ENCODE results near the gene VPS37C.
"Not testable (repeated sequence)": the region's sequence is repeated elsewhere in the genome, so short reads cannot be mapped to it uniquely, and the experiment has no call there.

Gene VPS37C

DNA sequence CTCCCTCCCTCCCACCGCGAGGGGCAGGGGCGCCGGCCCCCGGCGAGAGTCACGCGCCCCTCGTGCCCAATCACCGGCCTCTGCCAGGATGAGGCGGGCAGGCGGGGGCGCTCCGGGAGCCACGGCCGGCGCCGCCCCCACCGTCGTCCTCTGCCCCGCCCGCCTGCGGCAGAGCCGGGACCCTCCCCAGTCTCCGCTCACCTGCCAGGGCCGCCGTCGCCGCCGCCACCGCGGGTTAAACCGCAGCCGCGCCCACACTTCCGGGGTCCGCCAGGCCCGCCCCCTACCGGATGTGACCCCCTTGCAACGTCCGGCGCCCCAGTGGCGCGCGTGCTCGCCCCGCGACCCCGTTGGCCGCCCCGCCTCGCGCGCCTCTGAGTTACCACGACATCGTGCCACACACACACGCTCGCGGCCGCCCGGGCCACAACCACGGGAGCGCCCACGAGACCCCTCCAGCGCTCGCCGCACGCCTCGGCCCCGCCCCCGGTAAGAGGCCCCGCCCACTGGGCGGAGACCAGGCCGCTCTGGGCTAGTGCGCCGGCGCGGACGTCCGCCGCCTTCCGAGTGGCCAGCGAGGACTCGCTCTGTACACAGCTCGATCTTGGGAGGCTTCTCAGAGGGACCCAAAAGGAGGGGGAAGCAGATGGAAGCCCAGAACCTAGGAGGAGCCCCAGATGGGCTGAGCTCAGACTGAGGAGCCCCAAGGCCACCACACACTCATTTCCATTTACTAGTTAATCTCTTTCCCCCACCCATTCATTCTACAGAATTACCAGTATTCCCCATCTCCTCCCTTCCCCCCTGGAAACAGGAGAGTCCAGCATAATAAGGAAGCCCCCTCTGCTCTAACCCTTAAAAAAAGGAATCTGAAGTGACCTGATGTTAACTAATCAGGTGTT, at the start of gene VPS37C:
Gene VPS37C (minus strand): TSS at position 237 of the 902 bp plus-strand sequence. CDS start 22,597 bp downstream, outside the sequence.
- peaks cover 21 to 37% of the 10 kb centered on the region in 2 donors for H3K4me1 ChIP-seq (ENCODE audit: control insufficient read depth in 2 of 2, insufficient read depth in 2 of 2, low read length in 2 of 2)
- peak within 1 kb of the TSS; percentile 94 to 96 for H3K27ac ChIP-seq (ENCODE audit: low read depth in 2 of 2, low read length in 2 of 2)
- H3K36me3 ChIP-seq (ENCODE audit: control insufficient read depth in 2 of 2, insufficient read depth in 2 of 2, low read length in 2 of 2): no peaks in the 10 kb centered on the region
- H3K9ac ChIP-seq (ENCODE audit: low read depth in 1 of 2, low read length in 2 of 2): peak within 1 kb of the TSS; percentile 78 to 83
- no peaks in the 10 kb centered on the region for H3K9me3 ChIP-seq (ENCODE audit: control insufficient read depth in 2 of 2, low read length in 2 of 2)
- no peaks in the 10 kb centered on the region for H3K27me3 ChIP-seq (ENCODE audit: control insufficient read depth in 2 of 2, insufficient read depth in 2 of 2, low read length in 2 of 2)
- H3K4me3 ChIP-seq (ENCODE audit: low read length in 2 of 2): peak within 1 kb of the TSS; percentile 77 to 94

DNA sequence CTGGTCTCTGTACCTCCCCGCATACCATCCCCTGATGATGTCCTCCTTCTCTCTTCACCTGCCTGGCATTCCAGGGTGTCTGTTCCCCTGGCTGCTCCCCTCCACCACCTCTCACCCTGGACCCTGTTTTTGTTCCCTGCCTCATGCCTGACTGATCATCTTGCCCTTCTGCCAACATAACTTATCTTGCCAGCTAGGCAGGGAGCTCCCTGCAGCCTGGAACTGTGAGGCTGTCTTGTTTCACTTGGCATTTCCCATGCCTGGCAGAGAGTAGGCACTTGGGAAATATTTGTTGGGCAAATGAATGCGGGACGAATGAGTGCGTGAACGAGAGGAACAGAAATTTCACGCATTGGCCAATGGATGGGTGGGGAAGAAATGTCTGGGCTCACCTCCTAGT, 49.4 kb upstream of the VPS37C start:
- not testable (repeated sequence) for H3K9me3 ChIP-seq (ENCODE audit: control insufficient read depth in 2 of 2, low read length in 2 of 2); H3K36me3 ChIP-seq (ENCODE audit: control insufficient read depth in 2 of 2, insufficient read depth in 2 of 2, low read length in 2 of 2); H3K4me1 ChIP-seq (ENCODE audit: control insufficient read depth in 2 of 2, insufficient read depth in 2 of 2, low read length in 2 of 2); H3K27me3 ChIP-seq (ENCODE audit: control insufficient read depth in 2 of 2, insufficient read depth in 2 of 2, low read length in 2 of 2); H3K4me3 ChIP-seq (ENCODE audit: low read length in 2 of 2); H3K9ac ChIP-seq (ENCODE audit: low read depth in 1 of 2, low read length in 2 of 2); H3K27ac ChIP-seq (ENCODE audit: low read depth in 2 of 2, low read length in 2 of 2)

DNA sequence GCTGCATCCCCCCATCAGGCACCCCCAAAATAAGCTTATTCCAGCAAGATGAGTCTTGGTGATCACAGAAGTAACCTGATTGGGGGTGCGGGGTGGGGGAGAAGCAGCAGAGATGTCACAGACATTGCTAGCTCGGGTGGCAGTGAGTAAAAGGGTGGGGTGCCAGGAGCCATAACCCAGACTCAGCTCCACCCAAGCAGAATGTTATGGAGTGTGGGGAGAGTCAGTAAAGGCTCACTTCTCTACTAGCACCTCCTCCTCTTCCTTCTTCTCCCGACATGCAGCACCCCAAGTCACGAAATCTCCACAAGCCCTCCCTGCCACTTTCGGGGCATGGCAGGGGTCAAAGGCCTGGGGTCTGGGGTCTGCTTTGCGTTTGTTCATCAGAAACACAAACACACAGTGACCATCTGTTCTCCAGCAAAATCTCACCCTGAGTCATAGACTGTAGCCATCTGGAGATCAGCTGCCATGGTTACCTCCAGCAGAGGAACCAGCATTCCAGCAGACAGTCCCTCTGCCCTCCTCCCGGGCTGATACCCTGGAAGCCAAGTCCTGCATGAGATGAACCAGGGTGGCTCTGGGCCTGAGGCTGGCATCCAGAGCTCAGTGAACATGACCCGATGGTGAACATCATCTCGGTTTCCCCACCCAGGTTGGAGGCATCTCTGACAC, 46.5 kb upstream of the VPS37C start:
- H3K9ac ChIP-seq (ENCODE audit: low read depth in 1 of 2, low read length in 2 of 2); H3K4me3 ChIP-seq (ENCODE audit: low read length in 2 of 2); H3K4me1 ChIP-seq (ENCODE audit: control insufficient read depth in 2 of 2, insufficient read depth in 2 of 2, low read length in 2 of 2); H3K27me3 ChIP-seq (ENCODE audit: control insufficient read depth in 2 of 2, insufficient read depth in 2 of 2, low read length in 2 of 2); H3K36me3 ChIP-seq (ENCODE audit: control insufficient read depth in 2 of 2, insufficient read depth in 2 of 2, low read length in 2 of 2); H3K9me3 ChIP-seq (ENCODE audit: control insufficient read depth in 2 of 2, low read length in 2 of 2); H3K27ac ChIP-seq (ENCODE audit: low read depth in 2 of 2, low read length in 2 of 2): not testable (repeated sequence)

DNA sequence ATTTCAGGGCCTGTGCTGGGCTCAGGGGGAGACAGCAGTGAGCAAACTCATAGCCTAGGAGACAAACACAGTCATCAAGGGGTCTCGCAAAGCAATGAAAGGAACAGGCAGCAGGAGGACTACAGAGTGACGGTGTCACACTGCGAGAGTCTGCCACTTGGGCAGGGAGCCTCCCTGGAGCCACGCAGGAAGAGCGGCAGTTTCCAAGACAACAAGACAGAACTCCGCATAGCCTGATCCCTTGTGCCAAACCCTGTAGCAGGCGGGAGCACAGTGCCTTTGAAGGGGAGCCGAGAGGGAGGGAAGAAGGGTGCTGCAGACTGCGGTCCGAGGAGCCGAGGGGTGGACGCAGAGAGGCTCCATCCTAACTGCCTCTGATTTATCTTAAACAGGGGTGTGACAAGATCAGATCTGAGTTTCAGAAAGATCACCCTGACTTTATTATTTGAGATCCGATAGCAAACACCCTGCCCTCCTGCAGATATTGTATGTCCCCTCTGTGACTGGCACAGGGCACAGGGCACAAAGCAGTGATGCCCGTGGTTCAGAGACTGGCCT, 43.4 kb upstream of the VPS37C start:
- H3K4me1 ChIP-seq (ENCODE audit: control insufficient read depth in 2 of 2, insufficient read depth in 2 of 2, low read length in 2 of 2); H3K27ac ChIP-seq (ENCODE audit: low read depth in 2 of 2, low read length in 2 of 2); H3K36me3 ChIP-seq (ENCODE audit: control insufficient read depth in 2 of 2, insufficient read depth in 2 of 2, low read length in 2 of 2); H3K4me3 ChIP-seq (ENCODE audit: low read length in 2 of 2); H3K9ac ChIP-seq (ENCODE audit: low read depth in 1 of 2, low read length in 2 of 2); H3K9me3 ChIP-seq (ENCODE audit: control insufficient read depth in 2 of 2, low read length in 2 of 2); H3K27me3 ChIP-seq (ENCODE audit: control insufficient read depth in 2 of 2, insufficient read depth in 2 of 2, low read length in 2 of 2): not testable (repeated sequence)

DNA sequence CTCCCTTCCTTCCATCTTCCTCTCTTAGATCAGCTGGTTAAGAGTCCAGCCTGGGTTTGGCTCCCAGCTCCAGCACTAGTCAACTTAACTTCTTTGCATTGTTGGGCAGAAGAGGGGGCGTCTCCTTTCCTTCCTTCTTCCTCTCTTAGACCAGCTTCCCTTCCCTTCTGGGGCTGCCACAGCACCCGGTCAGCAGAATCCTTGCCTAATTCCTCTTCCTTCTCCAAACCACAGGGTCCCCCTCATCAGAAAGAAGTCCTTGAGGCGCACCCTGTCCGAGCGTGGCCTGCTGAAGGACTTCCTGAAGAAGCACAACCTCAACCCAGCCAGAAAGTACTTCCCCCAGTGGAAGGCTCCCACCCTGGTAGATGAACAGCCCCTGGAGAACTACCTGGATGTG, 42.6 kb upstream of the VPS37C start:
- not testable (repeated sequence) for H3K4me3 ChIP-seq (ENCODE audit: low read length in 2 of 2); H3K27me3 ChIP-seq (ENCODE audit: control insufficient read depth in 2 of 2, insufficient read depth in 2 of 2, low read length in 2 of 2); H3K9ac ChIP-seq (ENCODE audit: low read depth in 1 of 2, low read length in 2 of 2); H3K36me3 ChIP-seq (ENCODE audit: control insufficient read depth in 2 of 2, insufficient read depth in 2 of 2, low read length in 2 of 2); H3K9me3 ChIP-seq (ENCODE audit: control insufficient read depth in 2 of 2, low read length in 2 of 2); H3K4me1 ChIP-seq (ENCODE audit: control insufficient read depth in 2 of 2, insufficient read depth in 2 of 2, low read length in 2 of 2); H3K27ac ChIP-seq (ENCODE audit: low read depth in 2 of 2, low read length in 2 of 2)

DNA sequence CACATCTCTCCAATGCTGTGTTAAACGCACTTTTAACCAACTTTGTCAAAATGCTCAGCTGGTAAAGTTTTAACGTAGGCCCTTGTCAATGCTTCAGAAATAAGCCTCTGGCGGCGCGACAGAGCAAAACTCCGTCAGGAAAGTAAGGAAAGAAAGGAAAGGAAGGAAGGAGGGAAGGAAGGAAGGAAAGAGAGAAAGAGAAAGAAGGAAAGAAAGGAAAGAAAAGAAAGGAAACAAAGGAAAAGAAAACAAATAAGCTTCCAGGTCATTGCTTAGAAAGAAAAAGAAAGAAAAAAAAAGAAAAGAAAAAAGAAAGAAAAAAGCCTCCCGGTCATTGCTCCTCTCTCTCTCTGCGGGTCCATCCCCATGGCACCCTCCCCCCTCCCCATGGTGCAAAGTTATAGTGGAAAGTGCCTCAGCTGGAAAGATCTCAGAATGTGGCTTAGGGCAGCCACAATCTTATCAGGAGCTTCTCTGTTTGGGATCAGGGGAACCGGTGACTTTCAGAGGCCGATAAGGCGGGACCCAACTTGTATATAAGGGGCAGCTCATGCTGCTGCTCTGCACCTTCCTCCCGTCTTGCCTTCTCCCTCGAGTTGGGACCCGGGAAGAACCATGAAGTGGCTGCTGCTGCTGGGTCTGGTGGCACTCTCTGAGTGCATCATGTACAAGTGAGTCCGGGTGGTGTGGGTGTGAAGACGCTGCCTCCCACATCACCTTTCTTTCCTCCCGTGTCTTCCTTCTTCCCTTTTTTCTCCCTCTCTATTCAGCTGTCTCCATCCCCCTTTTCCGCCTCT, 41.9 kb upstream of the VPS37C start, which contains the start of gene PGA3:
Gene PGA3 (plus strand): TSS at position 566 of the 797 bp plus-strand sequence. CDS start 50 bp downstream, at position 616.
- not testable (repeated sequence) for H3K27me3 ChIP-seq (ENCODE audit: control insufficient read depth in 2 of 2, insufficient read depth in 2 of 2, low read length in 2 of 2); H3K4me3 ChIP-seq (ENCODE audit: low read length in 2 of 2); H3K9ac ChIP-seq (ENCODE audit: low read depth in 1 of 2, low read length in 2 of 2); H3K4me1 ChIP-seq (ENCODE audit: control insufficient read depth in 2 of 2, insufficient read depth in 2 of 2, low read length in 2 of 2); H3K36me3 ChIP-seq (ENCODE audit: control insufficient read depth in 2 of 2, insufficient read depth in 2 of 2, low read length in 2 of 2); H3K27ac ChIP-seq (ENCODE audit: low read depth in 2 of 2, low read length in 2 of 2); H3K9me3 ChIP-seq (ENCODE audit: control insufficient read depth in 2 of 2, low read length in 2 of 2)

DNA sequence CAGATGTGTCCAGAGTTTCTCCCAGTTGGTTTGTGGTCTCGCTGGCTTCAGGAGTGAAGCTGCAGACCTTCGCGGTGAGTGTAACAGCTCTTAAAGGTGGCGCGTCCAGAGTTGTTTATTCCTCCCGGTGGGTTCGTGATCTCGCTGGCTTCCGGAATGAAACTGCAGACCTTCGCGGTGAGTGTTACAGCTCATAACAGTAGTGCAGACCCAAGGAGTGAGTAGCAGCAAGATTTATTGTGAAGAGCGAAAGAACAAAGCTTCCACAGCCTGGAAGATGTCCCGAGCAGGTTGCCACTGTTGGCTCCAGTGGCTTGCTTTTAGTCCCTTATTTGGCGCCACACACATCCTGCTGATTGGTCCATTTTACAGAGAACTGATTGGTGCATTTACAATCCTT, 40.2 kb upstream of the VPS37C start:
- Histone ChIP-seq H3K9me3 (ENCODE audit: control insufficient read depth in 2 of 2, low read length in 2 of 2) (no peaks in the 10 kb centered on the region), H3K36me3 (ENCODE audit: control insufficient read depth in 2 of 2, insufficient read depth in 2 of 2, low read length in 2 of 2) (no peaks in the 10 kb centered on the region), H3K27ac (ENCODE audit: low read depth in 2 of 2, low read length in 2 of 2) (no peak overlapping the region), H3K4me1 (ENCODE audit: control insufficient read depth in 2 of 2, insufficient read depth in 2 of 2, low read length in 2 of 2) (no peaks in the 10 kb centered on the region), H3K9ac (ENCODE audit: low read depth in 1 of 2, low read length in 2 of 2) (no peak overlapping the region), H3K27me3 (ENCODE audit: control insufficient read depth in 2 of 2, insufficient read depth in 2 of 2, low read length in 2 of 2) (no peaks in the 10 kb centered on the region), H3K4me3 (ENCODE audit: low read length in 2 of 2) (no peak overlapping the region)

DNA sequence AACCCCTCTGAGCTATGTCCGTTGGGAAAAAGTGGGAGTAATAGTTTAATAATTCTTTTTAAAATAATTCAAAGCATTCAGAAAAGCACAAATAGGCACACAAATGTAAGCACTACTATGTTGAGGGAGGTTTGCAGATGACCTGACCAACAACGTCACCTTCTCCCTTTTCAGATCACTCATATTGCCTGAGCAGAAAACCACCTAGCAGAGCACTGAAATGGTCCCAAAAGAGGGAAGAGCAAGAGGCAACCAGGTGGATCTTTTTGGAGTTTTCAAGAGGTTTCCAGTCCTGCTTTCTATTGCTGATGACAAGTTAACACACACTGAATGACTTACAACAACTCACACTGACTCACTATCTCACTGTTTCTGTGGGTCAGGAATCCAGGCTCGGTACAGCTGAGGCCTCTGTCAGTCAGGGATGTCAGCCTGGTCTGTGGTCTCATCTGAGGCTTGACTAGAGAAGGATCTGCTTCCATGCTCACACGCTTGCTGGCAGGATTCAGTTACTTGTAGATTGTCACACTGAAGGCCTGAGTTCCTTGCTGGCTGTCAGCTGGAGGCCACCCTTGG, 37.8 kb upstream of the VPS37C start:
- H3K9ac ChIP-seq (ENCODE audit: low read depth in 1 of 2, low read length in 2 of 2): no peak overlapping the region
- H3K9me3 ChIP-seq (ENCODE audit: control insufficient read depth in 2 of 2, low read length in 2 of 2): no peaks in the 10 kb centered on the region
- no peak overlapping the region for H3K4me3 ChIP-seq (ENCODE audit: low read length in 2 of 2)
- no peaks in the 10 kb centered on the region for H3K4me1 ChIP-seq (ENCODE audit: control insufficient read depth in 2 of 2, insufficient read depth in 2 of 2, low read length in 2 of 2)
- no peak overlapping the region for H3K27ac ChIP-seq (ENCODE audit: low read depth in 2 of 2, low read length in 2 of 2)
- no peaks in the 10 kb centered on the region for H3K27me3 ChIP-seq (ENCODE audit: control insufficient read depth in 2 of 2, insufficient read depth in 2 of 2, low read length in 2 of 2)
- H3K36me3 ChIP-seq (ENCODE audit: control insufficient read depth in 2 of 2, insufficient read depth in 2 of 2, low read length in 2 of 2): no peaks in the 10 kb centered on the region

DNA sequence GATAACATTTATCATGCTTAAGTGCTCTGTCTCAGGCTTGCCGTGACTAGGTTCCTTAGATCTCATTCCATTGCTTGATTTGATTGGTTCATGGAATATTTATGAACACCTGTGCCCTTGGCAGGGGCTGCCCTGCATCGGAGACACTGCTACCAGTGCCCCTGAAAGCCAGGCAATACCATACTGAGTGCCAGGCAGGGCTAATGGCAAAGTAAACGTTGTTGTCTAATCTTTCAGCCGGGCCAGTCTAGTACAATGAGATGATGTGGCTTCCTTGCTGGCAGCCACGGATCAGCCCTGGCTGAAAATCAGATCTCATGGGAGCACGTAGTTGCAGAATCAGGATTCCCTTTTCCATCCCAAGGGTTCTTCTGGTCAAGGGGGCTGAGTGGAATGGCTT, 37.1 kb upstream of the VPS37C start:
- no peak overlapping the region for H3K27ac ChIP-seq (ENCODE audit: low read depth in 2 of 2, low read length in 2 of 2)
- no peaks in the 10 kb centered on the region for H3K9me3 ChIP-seq (ENCODE audit: control insufficient read depth in 2 of 2, low read length in 2 of 2)
- H3K4me3 ChIP-seq (ENCODE audit: low read length in 2 of 2): no peak overlapping the region
- H3K27me3 ChIP-seq (ENCODE audit: control insufficient read depth in 2 of 2, insufficient read depth in 2 of 2, low read length in 2 of 2): no peaks in the 10 kb centered on the region
- no peak overlapping the region for H3K9ac ChIP-seq (ENCODE audit: low read depth in 1 of 2, low read length in 2 of 2)
- no peaks in the 10 kb centered on the region for H3K36me3 ChIP-seq (ENCODE audit: control insufficient read depth in 2 of 2, insufficient read depth in 2 of 2, low read length in 2 of 2)
- no peaks in the 10 kb centered on the region for H3K4me1 ChIP-seq (ENCODE audit: control insufficient read depth in 2 of 2, insufficient read depth in 2 of 2, low read length in 2 of 2)
